Colonic mucosa (tissue), 4 donors: Measurements from ENCODE around the gene TRA2B. TPM values are rescaled to one million over a fixed set of nuclear protein-coding genes. Genes with fewer than 3 reads are reported as not detected.

Experiments used
- DNase-seq: peaks from one replicate; pipeline ENCODE4 v3.0.0-alpha.2; 2020
- H3K27ac ChIP-seq: fragments of 200-600 bp; one replicate; pipeline ENCODE4 v1.8.0; 2021
- H3K27me3 ChIP-seq: fragments of 200-600 bp; one replicate; pipeline ENCODE4 v1.8.0; 2021
- H3K36me3 ChIP-seq: fragments of 200-600 bp; one replicate; pipeline ENCODE4 v1.8.0; 2021
- H3K4me1 ChIP-seq: fragments of 200-600 bp; one replicate; pipeline ENCODE4 v1.8.0; 2021; ENCODE audit warnings: mild to moderate bottlenecking
- H3K4me3 ChIP-seq: fragments of 200-600 bp; one replicate; pipeline ENCODE4 v1.8.0; 2021
- H3K9ac ChIP-seq, 2 donors: one replicate each; pipeline ENCODE4 v1.7.0; 2013; ENCODE audit warnings: control low read depth in 2 of 2, low read depth in 2 of 2, low read length in 2 of 2
- H3K9me3 ChIP-seq: fragments of 200-600 bp; one replicate; pipeline ENCODE4 v1.8.0; 2021
- CTCF ChIP-seq: fragments of 200-600 bp; IDR thresholded peaks from one replicate; pipeline ENCODE4 v1.8.0; 2022; ENCODE audit warnings: antibody characterized with exemption, mild to moderate bottlenecking
- intact Hi-C: fragments of 100-400 bp; cut with DNase I; formaldehyde crosslinking; loops from one replicate; pipeline ENCODE4 v1.14.1; 2022
- total RNA-seq, 2 donors: library from RNA; stranded (reverse); fragmentation: NEBNext Ultra II Directional in 1 of 2; extraction: Animal tissue kit (Norgen Biotek cat#: 25700) in 1 of 2; gene quantifications; one replicate each; pipeline ENCODE4 v1.2.1, GENCODE V29; 2021
- donor health status: healthy.
- donor health status: DM: no; HTN: no; CAD: no.
- donor health status: DM: no; HTN: no; CAD: no.

TRA2B gene
- total RNA-seq, 2 donors from 2014 or later: 98.8 to 140 TPM

GRCh38 chr3:185982632-185983031 lies 44.8 kb upstream of the TRA2B start:
- Histone ChIP-seq H3K36me3 (no peaks in the 10 kb centered on the region), H3K9me3 (no peaks in the 10 kb centered on the region), H3K4me3 (no peak overlapping the region), H3K27me3 (no peaks in the 10 kb centered on the region), H3K9ac (no peak overlapping the region), H3K27ac (no peak overlapping the region), H3K4me1 (no peaks in the 10 kb centered on the region)
- intact Hi-C loops: loop anchor here (2.0 to 5.0 kb wide), 2 partner anchors 258 to 555 kb away; no protein-coding TSS in a partner anchor
- no peak for DNase-seq
- TF ChIP-seq CTCF: no peak

- Histone ChIP-seq H3K9ac (no peak overlapping the region), H3K4me3 (no peak overlapping the region), H3K4me1 (no peaks in the 10 kb centered on the region), H3K36me3 (no peaks in the 10 kb centered on the region), H3K9me3 (no peaks in the 10 kb centered on the region), H3K27me3 (no peaks in the 10 kb centered on the region), H3K27ac (no peak overlapping the region)
- TF ChIP-seq CTCF: no peak
- no peak for DNase-seq
- intact Hi-C loops: loop anchor here (2.0 to 5.0 kb wide), 2 partner anchors 259 to 556 kb away; no protein-coding TSS in a partner anchor
Measured at GRCh38 chr3:185981621-185982020, 43.8 kb upstream of the TRA2B start.

- Histone ChIP-seq H3K27ac (no peak overlapping the region), H3K4me1 (no peaks in the 10 kb centered on the region), H3K9me3 (no peaks in the 10 kb centered on the region), H3K9ac (no peak overlapping the region), H3K36me3 (no peaks in the 10 kb centered on the region), H3K4me3 (no peak overlapping the region), H3K27me3 (no peaks in the 10 kb centered on the region)
- no peak for TF ChIP-seq CTCF
- DNase-seq: no peak
- intact Hi-C loops: loop anchor here (5.0 kb wide), 1 partner anchor 558 kb away; no protein-coding TSS in a partner anchor
Measured at GRCh38 chr3:185979721-185980121, 41.9 kb upstream of the TRA2B start.

- Histone ChIP-seq H3K4me3 (no peak overlapping the region), H3K9me3 (no peaks in the 10 kb centered on the region), H3K27me3 (no peaks in the 10 kb centered on the region), H3K9ac (no peak overlapping the region), H3K27ac (no peak overlapping the region), H3K36me3 (no peaks in the 10 kb centered on the region), H3K4me1 (no peaks in the 10 kb centered on the region)
- intact Hi-C loops: no loop called here
- TF ChIP-seq CTCF: no peak
- DNase-seq: no peak
Measured at GRCh38 chr3:185978516-185978915, 40.7 kb upstream of the TRA2B start.

- Histone ChIP-seq H3K27me3 (no peaks in the 10 kb centered on the region), H3K4me3 (no peak overlapping the region), H3K9me3 (no peaks in the 10 kb centered on the region), H3K27ac (no peak overlapping the region), H3K36me3 (no peaks in the 10 kb centered on the region), H3K4me1 (no peaks in the 10 kb centered on the region), H3K9ac (no peak overlapping the region)
- no peak for DNase-seq
- intact Hi-C loops: no loop called here
- TF ChIP-seq CTCF: no peak
Measured at GRCh38 chr3:185977679-185978040, 39.8 kb upstream of the TRA2B start.
